ENCODE results near the gene NOC4L.
"Not testable (repeated sequence)": the region's sequence is repeated elsewhere in the genome, so short reads cannot be mapped to it uniquely, and the experiment has no call there.

Gene NOC4L

DNA sequence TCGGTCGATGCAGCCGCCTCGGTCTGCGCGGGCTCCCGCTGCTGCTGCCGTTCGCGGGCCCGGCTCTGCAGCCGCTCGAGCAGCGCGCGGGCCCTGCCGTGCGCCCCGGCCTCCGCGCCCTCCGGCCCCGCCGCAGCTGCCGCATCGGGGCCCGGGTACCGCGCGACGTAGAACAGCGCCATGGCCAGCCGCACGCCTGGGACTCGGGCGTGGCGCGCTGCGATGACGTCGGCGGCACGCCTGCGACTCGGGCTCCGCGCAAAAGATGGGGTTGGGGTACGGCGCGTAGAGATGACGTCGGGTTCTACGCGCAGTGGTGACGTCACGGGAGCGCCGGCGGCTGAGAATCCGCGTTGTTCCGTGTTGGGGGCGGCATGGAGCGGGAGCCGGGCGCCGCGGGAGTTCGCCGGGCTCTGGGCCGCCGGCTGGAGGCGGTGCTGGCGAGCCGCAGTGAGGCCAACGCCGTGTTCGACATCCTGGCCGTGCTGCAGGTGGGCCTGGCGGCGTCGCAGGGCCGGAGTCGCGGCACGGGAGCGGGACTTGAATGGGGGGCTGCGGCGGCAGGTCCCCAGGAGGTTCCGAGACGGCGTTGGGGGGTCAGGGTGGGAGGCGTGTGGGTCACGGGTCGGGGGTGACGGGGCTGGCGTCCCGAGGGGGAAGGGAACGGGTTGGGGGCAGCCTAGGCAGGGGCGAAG lies at the start of gene NOC4L, which contains the start of gene DDX51:
NOC4L (plus strand) TSS at position 343 of the 695 bp plus-strand sequence; CDS start at position 375, 32 bp downstream.
DDX51 (minus strand) TSS at position 205 of the 695 bp plus-strand sequence; CDS start at position 182, 23 bp downstream.
- in situ Hi-C loops (cut with MboI; ENCODE audit: low sequenced_read_pairs) = no loop called here

DNA sequence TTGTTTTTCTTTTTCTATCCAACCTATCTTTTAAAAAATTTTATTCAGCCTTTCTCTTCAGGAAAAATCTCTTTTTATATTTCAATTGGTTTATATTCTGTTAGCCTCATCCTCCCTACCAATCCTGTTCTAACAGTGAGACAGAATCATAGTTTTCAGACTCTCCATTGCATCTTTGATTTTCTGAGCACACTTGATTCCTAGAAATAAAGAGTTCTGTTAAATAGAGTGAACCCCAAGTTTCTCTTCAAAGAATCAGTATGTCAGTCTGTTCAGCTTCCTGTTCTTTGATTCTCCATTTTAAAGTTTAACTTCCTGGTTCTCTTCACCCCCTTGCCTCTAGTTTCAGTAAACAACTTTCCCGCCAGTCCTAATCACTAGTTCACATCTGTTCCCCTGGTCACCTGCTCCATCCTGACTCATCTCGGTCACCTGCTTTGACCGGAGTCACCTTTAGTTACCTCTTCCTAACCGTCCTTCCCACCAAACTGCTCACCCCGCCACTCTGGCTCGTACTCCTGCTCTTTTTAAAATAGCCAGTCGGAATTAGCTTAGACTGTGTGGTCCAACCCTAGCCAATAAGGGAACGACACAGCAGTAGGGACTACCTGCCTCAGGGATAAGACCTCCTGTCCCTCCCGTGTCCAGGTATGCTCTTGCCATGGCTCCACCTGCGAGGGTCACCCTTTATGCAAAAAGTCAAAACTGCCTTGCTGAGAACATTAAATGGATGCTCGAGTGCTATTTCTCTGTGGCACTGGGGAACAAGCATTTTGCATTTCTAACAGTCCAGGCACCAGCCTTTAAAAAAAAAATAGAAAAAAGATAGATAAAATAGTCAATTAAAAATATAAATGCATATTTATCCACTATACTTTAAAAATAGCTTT lies 48.5 kb upstream of the NOC4L start:
- in situ Hi-C loops (cut with MboI; ENCODE audit: low sequenced_read_pairs) = no loop called here

DNA sequence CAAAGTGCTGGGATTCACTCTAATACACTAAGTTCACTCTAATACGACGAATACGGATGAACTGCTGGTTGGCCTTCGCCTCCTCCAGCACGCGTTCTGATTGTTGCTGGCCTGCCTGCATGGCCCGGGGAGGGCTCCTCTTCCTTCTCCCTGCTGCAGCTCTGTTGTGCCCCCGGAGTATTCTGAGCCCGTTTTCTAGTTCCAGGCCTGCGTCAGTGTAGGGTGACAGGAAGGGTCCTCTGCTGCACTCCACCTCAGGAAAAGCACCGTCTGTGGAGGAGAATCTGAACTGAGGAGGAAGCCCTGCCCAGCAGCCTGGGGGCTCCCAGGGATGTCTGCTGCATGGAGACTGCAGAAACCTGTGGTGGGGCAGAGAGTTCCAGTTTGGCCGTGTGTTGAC lies 44.5 kb upstream of the NOC4L start:
- in situ Hi-C loops (cut with MboI; ENCODE audit: low sequenced_read_pairs) = no loop called here

DNA sequence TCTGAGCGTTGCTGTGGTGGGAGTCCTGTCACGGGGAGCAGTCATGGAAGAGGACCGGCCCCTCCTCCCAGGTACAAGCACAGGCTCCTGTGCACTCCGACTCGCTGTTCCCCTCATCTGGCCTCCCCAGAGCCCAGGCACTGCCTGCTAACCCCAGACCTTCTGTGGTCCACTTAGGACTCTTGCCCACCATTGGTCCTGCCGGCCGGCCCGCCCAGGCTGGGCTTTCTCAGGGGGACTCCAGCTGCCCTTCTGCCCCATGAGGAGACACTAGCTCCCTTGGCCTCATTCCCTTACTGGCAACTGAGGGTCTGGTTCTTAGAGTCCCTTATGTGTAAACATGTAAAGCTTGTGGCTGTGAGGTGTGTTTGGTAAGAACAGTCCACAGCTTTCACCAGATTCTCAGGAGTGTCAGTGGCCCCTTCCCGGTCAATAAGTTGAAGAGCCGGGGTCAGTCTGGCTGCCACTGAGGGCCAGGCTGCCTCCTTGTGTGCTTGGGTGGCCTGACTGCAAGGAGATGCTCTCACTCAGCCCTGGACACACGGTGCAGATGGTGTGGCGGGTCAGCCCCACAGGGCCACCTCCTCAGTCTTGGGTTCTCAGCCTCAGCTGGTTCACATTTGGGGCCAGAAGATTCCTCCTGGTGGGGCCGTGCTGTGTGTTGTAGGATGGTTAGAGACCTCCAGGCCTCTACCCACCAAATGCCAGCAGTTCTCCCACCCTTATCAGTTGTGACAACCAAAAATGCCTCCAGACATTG lies 43.8 kb upstream of the NOC4L start:
- in situ Hi-C loops (cut with MboI; ENCODE audit: low sequenced_read_pairs) = no loop called here

DNA sequence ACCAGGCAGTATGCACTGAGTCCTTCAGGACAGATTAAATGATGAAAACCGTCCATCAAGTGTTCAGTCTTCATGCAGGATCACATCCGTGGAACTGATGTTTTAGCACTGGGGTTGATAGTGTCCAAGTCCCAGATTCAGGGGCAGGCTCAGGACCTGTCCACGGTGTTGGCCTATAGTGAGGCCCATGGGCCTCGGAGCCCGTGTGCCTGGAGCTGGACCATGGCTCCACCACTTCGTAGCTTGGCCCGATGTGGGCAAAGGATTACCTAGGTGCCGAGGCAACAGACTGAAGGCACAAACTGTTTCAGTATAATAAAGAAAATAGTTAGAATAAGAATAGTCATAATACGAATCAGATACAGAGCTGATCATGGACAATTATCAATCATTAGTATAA lies 42.0 kb upstream of the NOC4L start:
- in situ Hi-C loops (cut with MboI; ENCODE audit: low sequenced_read_pairs) = no loop called here

DNA sequence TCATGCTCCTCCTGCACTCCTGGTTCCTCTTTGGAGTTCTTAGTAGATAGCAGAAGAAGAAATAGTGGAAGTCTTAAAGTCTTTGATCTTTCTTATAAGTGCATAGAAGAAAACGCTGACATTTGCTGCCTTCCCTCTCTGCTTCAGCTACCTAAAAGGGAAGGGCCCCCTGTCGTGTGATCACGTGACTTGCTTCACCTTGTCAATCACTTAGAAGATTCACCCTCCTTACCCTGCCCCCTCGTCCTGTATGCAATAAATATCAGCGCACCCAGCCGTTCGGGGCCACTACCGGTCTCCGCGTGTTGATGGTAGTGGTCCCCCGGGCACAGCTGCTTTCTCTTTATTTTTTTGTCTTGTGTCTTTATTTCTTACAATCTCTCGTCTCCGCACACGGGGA lies 41.2 kb upstream of the NOC4L start:
- in situ Hi-C loops (cut with MboI; ENCODE audit: low sequenced_read_pairs) = not testable (repeated sequence)

DNA sequence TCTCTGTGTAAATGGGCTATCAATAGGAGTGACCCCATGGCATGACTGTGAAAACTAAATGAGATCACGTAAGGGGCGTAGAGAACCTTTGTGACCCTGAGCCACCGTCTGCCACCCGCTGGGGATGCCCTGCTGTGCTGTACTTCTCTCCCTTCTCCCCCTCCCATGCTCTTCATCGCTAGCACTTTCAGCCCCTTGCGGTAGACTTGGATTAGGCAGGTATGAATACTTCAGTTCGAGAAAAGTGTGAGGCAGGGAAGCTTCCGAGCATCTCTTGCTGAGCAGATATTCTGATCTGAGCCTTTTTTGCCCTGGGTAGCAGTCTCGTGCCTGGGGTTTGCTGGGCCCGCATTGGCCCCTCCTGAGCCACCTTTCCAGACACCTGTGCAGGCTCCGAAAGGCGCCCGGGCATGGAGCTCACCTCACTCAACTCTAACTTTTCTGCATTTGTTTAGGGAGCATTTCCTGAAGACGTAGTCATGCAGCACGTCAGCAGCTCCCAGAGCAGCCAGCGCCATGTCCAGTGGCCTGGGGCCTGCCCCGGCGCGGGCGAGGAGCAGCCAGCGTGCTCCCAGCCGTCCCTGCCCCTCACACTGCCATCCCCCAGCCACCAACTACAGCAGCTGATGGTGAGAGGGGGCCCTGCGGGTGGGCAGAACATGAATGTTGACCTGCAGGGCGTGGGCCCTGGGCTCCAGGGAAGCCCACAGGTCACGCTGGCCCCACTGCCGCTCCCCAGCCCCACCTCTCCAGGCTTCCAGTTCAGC lies 40.5 kb upstream of the NOC4L start:
- in situ Hi-C loops (cut with MboI; ENCODE audit: low sequenced_read_pairs) = no loop called here

DNA sequence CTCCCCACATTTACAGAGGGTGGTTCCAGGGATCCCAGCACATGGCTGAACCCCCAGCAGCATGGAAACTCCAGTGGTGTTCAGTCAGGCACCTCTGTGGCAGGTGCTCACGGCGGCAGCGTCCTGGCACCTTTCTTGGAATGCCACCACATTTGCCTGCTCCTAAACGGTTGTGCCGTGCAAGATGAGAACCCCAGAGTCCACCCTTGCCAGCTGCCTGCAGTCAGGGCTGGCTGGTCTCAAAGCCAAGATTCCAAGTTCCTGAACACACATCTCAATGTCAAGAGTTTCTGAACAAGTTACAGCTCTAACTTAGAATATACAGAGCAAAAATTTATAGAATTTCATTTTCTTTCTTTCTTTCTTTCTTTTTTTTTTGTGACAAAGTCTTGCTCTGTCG lies 38.8 kb upstream of the NOC4L start:
- in situ Hi-C loops (cut with MboI; ENCODE audit: low sequenced_read_pairs) = no loop called here

DNA sequence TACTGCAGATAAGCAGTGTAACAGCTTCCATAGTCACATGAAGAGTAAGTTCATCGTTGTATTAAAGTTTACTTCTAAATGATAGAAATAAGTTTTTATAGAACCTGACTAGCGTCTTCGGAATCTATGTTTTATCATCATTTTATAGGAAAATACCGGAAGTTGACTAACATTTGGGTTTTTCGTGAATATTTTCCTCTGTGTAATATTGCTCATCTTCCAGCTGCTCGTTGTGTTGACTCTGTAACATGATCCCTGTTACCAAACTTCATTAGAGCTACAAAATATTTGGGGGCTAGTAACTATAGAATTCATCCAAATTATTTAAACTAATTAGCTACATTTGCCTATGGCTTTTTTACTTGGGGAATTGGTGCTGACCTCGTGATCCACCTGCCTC lies 37.3 kb upstream of the NOC4L start:
- in situ Hi-C loops (cut with MboI; ENCODE audit: low sequenced_read_pairs) = no loop called here

DNA sequence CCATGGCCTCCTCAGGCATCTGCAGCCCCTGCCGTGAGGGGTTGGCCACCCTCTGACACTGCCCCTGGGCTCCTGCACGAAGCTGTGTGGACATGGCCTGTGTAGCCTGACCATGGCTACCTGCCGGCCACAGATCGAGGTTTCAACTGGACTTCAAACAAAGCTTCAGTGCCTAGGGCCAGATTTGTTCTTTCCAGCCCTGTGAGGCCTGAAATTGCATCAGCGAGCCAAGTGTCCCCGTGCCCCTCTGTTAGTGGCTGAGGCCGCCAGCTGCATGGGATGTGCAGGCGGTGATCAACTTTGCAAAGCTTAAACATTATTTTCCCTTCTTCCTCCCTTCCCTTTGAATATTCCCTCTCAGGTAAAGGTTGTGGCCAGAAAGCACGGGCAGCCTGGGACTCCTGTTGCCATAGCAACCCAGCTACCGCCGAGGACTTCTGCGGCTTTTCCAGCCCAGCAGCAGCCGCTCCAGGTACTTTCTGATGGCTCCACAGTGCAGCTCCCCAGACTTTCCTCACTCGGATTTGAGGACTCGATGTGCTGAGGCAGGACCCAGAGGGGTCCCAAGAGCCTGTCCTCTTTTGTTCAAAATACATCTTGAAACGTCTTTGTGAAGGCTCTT lies 35.9 kb upstream of the NOC4L start:
- in situ Hi-C loops (cut with MboI; ENCODE audit: low sequenced_read_pairs) = no loop called here

DNA sequence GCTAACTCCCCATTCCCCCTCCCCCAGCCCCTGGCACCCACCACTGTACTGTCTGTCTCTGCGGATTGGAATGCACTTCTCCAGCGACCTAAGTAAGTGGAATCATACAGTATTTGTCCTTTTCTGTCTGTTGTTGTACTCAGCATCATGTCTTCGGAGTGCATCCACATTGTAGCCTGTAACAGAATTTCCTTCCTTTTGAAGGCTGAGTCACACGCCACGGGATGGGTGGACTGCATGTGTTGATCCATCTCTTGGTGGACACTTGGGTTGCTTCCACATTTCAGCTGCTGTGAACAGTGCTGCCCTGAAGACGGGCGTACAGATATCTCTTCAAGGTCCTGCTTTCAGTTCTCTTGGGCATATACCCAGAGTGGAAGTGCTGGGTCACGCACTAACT lies 34.5 kb upstream of the NOC4L start:
- in situ Hi-C loops (cut with MboI; ENCODE audit: low sequenced_read_pairs) = no loop called here

DNA sequence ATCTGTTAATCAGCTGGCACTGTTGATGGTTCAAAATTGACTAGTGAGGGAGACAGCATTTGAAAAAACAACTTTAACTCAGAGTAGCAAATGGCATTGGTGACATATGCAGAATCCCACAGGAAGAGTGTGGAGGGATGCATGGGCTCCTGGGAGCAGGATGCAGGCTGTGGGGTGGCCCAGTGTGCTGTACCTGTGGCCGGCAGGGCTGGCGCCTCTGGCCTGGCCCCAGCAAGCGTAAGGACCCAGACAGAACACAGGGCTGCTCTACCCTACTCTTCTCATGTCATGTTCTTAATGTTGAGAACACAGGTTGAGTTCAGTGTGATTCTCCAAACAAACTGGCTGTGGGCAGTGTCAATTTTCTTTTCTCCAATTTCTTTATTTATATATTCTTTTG lies 33.6 kb upstream of the NOC4L start:
- in situ Hi-C loops (cut with MboI; ENCODE audit: low sequenced_read_pairs) = no loop called here

DNA sequence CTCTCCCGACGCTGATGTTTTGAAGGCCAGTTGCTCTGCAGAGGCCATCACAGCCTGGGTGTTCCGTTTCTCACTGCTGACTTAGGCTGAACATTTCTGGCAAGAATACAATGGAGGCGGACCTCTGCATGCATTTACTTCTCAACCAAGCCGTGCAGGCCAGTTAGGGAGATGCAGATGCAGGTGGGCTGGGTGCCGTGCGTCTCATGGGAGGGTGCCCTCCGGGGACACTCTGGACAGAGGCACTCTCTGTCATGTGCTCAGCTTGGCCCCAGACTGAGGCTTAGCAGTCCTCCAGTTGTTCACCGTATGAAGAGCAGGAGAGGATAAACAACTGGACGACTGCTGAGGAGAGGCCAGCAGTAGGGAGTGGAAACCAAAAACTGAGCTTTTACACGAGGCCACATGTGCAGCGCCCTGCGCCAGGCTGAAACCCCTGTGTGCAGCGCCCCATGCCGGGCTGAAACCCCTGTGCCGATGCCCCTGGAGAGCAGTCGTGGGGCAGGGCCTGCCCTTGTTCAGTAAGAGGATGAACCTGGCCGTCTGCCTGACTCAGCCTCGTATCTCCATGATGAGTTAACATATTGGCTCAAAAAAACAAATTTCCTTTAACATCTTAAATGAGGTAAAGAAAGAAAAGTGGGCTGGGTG lies 32.5 kb upstream of the NOC4L start:
- in situ Hi-C loops (cut with MboI; ENCODE audit: low sequenced_read_pairs) = no loop called here

DNA sequence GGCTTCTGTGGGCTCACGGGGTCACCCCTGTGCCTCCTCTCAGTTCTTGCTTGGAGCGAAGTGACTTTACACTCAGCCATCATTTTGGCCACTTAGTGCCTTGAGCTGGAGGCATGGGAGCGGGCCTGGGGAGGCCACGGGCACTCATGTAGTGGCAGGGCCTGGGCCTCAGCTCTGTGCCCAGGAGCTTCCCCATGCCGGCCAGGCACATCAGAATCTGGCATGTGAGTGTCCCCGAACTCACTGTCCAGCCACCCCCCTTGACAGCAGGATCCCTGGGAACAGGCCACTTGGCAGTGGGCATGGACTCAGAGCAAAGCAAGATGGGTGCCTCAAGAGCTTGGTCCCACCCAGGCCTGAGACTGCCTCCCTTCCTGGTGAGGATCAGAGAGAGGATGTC lies 29.6 kb upstream of the NOC4L start:
- in situ Hi-C loops (cut with MboI; ENCODE audit: low sequenced_read_pairs) = no loop called here

DNA sequence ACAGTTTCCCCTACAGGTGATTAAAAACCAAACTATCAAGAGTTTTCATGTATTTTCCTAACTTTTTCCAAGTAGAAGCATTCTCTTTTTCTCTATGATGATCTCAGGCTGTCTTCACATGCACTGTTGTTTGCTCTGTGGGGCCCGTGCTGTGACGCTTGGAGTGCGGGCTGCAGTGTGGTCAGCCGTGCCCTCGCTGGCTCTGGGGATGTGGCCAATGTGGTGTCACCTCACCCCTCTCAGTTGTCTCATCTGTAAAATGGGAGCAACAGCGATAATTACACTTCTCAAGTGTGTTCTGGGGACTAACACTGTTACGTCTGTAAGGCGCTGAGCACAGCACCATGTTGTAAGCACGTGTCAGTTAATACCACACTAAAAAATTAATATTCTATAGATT lies 28.8 kb upstream of the NOC4L start:
- in situ Hi-C loops (cut with MboI; ENCODE audit: low sequenced_read_pairs) = no loop called here

DNA sequence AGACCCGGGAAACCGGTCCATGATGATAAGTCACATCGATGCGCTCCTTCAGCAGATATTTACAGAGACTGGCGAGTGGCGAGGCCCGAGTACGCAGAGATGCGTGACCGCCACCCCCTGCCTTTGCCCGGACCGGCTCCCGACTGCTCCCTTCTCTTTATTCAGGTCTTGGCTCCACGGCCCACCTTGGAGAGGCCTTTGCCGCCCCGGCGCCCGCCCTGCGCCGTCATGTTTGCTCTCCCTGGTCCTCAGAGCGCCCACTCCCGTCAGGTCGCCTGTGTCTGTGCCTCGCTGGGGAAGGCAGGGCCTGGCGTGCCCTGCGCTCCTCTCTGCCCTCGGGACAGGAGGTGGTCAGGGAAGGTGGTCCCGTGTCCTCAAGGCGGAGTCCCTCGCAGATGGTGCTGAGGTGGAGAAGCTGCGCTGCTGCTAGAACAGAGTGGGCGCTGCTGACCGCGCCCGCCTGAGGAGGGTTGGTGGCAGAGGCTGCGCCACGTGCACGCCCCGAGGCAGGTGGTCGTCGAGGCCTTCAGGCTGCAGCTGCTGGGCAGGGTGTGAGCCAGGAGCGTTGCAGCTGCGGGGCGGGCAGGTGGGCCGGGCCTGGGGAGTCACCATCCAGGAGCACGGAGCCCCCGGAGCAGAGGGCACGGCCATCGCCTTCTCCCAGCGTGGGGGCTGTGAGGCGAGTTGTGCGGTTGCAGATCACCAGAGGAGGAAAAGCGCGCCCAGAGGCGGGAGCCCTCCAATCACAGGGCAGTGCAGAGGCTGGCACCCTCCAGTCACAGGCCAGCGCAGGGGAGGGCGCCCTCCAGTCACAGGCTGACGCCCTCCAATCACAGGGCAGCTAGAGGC lies 27.3 kb upstream of the NOC4L start:
- in situ Hi-C loops (cut with MboI; ENCODE audit: low sequenced_read_pairs) = no loop called here

DNA sequence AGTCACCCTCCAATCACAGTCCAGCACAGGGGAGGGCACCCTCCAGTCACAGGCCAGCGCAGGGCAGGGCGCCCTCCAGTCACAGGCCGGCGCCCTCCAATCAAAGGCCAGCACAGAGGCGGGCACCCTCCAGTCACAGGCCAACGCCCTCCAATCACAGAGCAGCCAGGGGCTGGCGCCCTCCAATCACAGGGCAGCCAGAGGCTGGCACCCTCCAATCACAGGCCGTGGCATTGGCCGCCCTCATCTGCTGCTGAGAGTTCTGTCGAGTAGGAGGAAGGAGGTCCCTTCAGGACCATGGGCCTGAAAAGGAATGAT lies 26.7 kb upstream of the NOC4L start:
- in situ Hi-C loops (cut with MboI; ENCODE audit: low sequenced_read_pairs) = no loop called here

DNA sequence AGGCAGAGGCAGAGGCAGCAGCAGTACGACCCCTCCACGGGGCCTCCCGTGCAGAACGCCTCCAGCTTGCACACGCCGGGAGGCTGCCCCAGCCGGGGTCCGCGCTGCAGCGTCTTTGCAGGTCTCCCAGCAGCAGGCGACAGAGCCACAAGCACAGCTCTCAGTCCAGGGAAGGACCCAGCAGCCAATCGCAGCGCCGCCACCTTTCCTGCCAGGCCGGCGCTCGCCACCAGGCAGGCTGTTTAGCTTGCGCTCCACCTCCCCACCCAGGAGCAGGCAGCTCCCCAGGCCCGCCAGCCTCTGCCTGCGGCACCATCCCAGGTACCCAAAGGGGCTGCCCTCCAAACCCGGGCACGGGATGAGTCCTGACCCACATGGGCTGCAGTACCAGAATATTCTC lies 25.4 kb upstream of the NOC4L start:
- in situ Hi-C loops (cut with MboI; ENCODE audit: low sequenced_read_pairs) = no loop called here

DNA sequence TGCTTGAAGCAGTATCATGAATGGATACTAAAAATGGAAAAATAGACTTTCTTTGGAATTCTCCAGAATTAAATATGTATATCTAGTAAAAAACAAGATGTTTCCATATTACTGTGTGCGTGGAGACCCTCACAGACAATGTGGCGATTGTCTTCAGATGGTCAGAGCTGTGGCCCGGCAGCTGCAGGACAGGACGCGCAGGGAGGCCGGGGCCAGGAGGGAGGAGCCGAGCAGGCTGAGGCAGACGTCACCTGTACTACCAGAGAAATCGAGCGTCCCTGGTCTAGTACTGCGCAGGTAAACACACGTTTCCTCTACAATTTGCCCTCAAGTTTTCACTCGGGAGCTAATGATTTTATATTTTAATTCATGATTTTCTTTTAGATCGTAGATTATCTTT lies 23.0 kb upstream of the NOC4L start:
- in situ Hi-C loops (cut with MboI; ENCODE audit: low sequenced_read_pairs) = no loop called here

Measured in HL-60/S4 (cell line).